ENCODE measurements around the gene SLC5A7. TPM values are rescaled to one million over a fixed set of nuclear protein-coding genes. Genes with fewer than 3 reads are reported as not detected.

Gene SLC5A7
- total and polyA plus RNA-seq, 4 experiments from 2014 or later: not detected

GRCh38 chr2:107992069-107992468 lies 5.7 kb downstream of the SLC5A7 start:
- intact Hi-C loops (cut with micrococcal nuclease): no loop called here
- H3K4me1 Mint-ChIP-seq: no peaks in the 10 kb centered on the region
- peaks cover 0 to 3% (median 0%) of the 10 kb centered on the region in 8 donors for H3K9me3 Mint-ChIP-seq
- H3K27me3 ChIP-seq (ENCODE audit: insufficient read depth, low read length): no peaks in the 10 kb centered on the region
- H3K27ac Mint-ChIP-seq: no peak overlapping the region
- no peaks in the 10 kb centered on the region for H3K9me3 ChIP-seq (ENCODE audit: control insufficient read depth in 1 of 2, low read length in 2 of 2)
- peaks cover 5 to 6% of the 10 kb centered on the region in 2 donors for H3K27me3 Mint-ChIP-seq
- no peaks in the 10 kb centered on the region for H3K36me3 ChIP-seq (ENCODE audit: insufficient read depth, low read length)
- H3K4me3 ChIP-seq (ENCODE audit: low read length in 2 of 2): no peak overlapping the region
- H3K4me3 Mint-ChIP-seq: no peak overlapping the region
- no peak overlapping the region for H3K27ac ChIP-seq (ENCODE audit: low read depth, low read length)
- no peaks in the 10 kb centered on the region for H3K4me1 ChIP-seq (ENCODE audit: insufficient read depth, low read length)
- no peaks in the 10 kb centered on the region for H3K36me3 Mint-ChIP-seq
- ChIA-PET CTCF (ENCODE audit: partially characterized antibody) (no interaction called here), POLR2A (ENCODE audit: partially characterized antibody) (no interaction called here)
- no peak for DNase-seq

- CTCF ChIA-PET (ENCODE audit: partially characterized antibody): no interaction called here
- H3K27ac ChIP-seq (ENCODE audit: low read depth, low read length): no peak overlapping the region
- H3K36me3 Mint-ChIP-seq: no peaks in the 10 kb centered on the region
- H3K27me3 ChIP-seq (ENCODE audit: insufficient read depth, low read length): no peaks in the 10 kb centered on the region
- H3K4me3 Mint-ChIP-seq: no peak overlapping the region
- POLR2A ChIA-PET (ENCODE audit: partially characterized antibody): no interaction called here
- H3K27me3 Mint-ChIP-seq: no peaks in the 10 kb centered on the region
- H3K27ac Mint-ChIP-seq: no peak overlapping the region
- H3K4me1 Mint-ChIP-seq: no peaks in the 10 kb centered on the region
- no peaks in the 10 kb centered on the region for H3K9me3 ChIP-seq (ENCODE audit: control insufficient read depth in 1 of 2, low read length in 2 of 2)
- no peaks in the 10 kb centered on the region for H3K4me1 ChIP-seq (ENCODE audit: insufficient read depth, low read length)
- DNase-seq: no peak
- peaks cover 0 to 2% (median 0%) of the 10 kb centered on the region in 8 donors for H3K9me3 Mint-ChIP-seq
- no peak overlapping the region for H3K4me3 ChIP-seq (ENCODE audit: low read length in 2 of 2)
- intact Hi-C loops (cut with micrococcal nuclease): no loop called here
- H3K36me3 ChIP-seq (ENCODE audit: insufficient read depth, low read length): no peaks in the 10 kb centered on the region
Observed at GRCh38 chr2:107999158-107999557, 12.8 kb downstream of the SLC5A7 start.

- H3K36me3 ChIP-seq (ENCODE audit: insufficient read depth, low read length): no peaks in the 10 kb centered on the region
- POLR2A ChIA-PET (ENCODE audit: partially characterized antibody): no interaction called here
- H3K4me1 ChIP-seq (ENCODE audit: insufficient read depth, low read length): no peaks in the 10 kb centered on the region
- H3K4me3 Mint-ChIP-seq: no peak overlapping the region
- no peaks in the 10 kb centered on the region for H3K27me3 Mint-ChIP-seq
- no peaks in the 10 kb centered on the region for H3K9me3 ChIP-seq (ENCODE audit: control insufficient read depth in 1 of 2, low read length in 2 of 2)
- H3K9me3 Mint-ChIP-seq: peaks cover 2 to 14% (median 8%) of the 10 kb centered on the region in 8 donors
- CTCF ChIA-PET (ENCODE audit: partially characterized antibody): no interaction called here
- no peak overlapping the region for H3K27ac Mint-ChIP-seq
- no peak overlapping the region for H3K4me3 ChIP-seq (ENCODE audit: low read length in 2 of 2)
- intact Hi-C loops (cut with micrococcal nuclease): no loop called here
- no peaks in the 10 kb centered on the region for H3K27me3 ChIP-seq (ENCODE audit: insufficient read depth, low read length)
- no peaks in the 10 kb centered on the region for H3K4me1 Mint-ChIP-seq
- DNase-seq: no peak
- H3K27ac ChIP-seq (ENCODE audit: low read depth, low read length): no peak overlapping the region
- no peaks in the 10 kb centered on the region for H3K36me3 Mint-ChIP-seq
Observed at GRCh38 chr2:108010912-108011591, 24.7 kb downstream of the SLC5A7 start.

- CTCF ChIA-PET (ENCODE audit: partially characterized antibody): no interaction called here
- H3K4me1 ChIP-seq (ENCODE audit: insufficient read depth, low read length): no peaks in the 10 kb centered on the region
- H3K9me3 ChIP-seq (ENCODE audit: control insufficient read depth in 1 of 2, low read length in 2 of 2): no peaks in the 10 kb centered on the region
- no peak overlapping the region for H3K27ac ChIP-seq (ENCODE audit: low read depth, low read length)
- Mint-ChIP-seq H3K27ac (no peak overlapping the region), H3K4me3 (no peak overlapping the region), H3K4me1 (no peaks in the 10 kb centered on the region), H3K27me3 (no peaks in the 10 kb centered on the region), H3K36me3 (no peaks in the 10 kb centered on the region), H3K9me3 (peaks cover 2 to 14% (median 8%) of the 10 kb centered on the region in 8 donors)
- DNase-seq: no peak
- H3K4me3 ChIP-seq (ENCODE audit: low read length in 2 of 2): no peak overlapping the region
- intact Hi-C loops (cut with micrococcal nuclease): no loop called here
- H3K27me3 ChIP-seq (ENCODE audit: insufficient read depth, low read length): no peaks in the 10 kb centered on the region
- no peaks in the 10 kb centered on the region for H3K36me3 ChIP-seq (ENCODE audit: insufficient read depth, low read length)
- POLR2A ChIA-PET (ENCODE audit: partially characterized antibody): no interaction called here
Observed at GRCh38 chr2:108013305-108013704, 27.0 kb downstream of the SLC5A7 start.

GRCh38 chr2:108022628-108023027 lies 36.3 kb downstream of the SLC5A7 start:
- Mint-ChIP-seq H3K27ac (no peak overlapping the region), H3K4me3 (no peak overlapping the region), H3K9me3 (peaks cover 0 to 3% (median 0%) of the 10 kb centered on the region in 8 donors), H3K36me3 (no peaks in the 10 kb centered on the region), H3K4me1 (no peaks in the 10 kb centered on the region), H3K27me3 (no peaks in the 10 kb centered on the region)
- CTCF ChIA-PET (ENCODE audit: partially characterized antibody): no interaction called here
- H3K9me3 ChIP-seq (ENCODE audit: control insufficient read depth in 1 of 2, low read length in 2 of 2): no peaks in the 10 kb centered on the region
- POLR2A ChIA-PET (ENCODE audit: partially characterized antibody): no interaction called here
- no peaks in the 10 kb centered on the region for H3K27me3 ChIP-seq (ENCODE audit: insufficient read depth, low read length)
- DNase-seq: no peak
- no peak overlapping the region for H3K27ac ChIP-seq (ENCODE audit: low read depth, low read length)
- no peaks in the 10 kb centered on the region for H3K36me3 ChIP-seq (ENCODE audit: insufficient read depth, low read length)
- no peak overlapping the region for H3K4me3 ChIP-seq (ENCODE audit: low read length in 2 of 2)
- H3K4me1 ChIP-seq (ENCODE audit: insufficient read depth, low read length): no peaks in the 10 kb centered on the region
- intact Hi-C loops (cut with micrococcal nuclease): no loop called here

- Histone ChIP-seq H3K4me1 (ENCODE audit: insufficient read depth, low read length) (no peaks in the 10 kb centered on the region), H3K27ac (ENCODE audit: low read depth, low read length) (no peak overlapping the region), H3K9me3 (ENCODE audit: control insufficient read depth in 1 of 2, low read length in 2 of 2) (no peaks in the 10 kb centered on the region), H3K4me3 (ENCODE audit: low read length in 2 of 2) (no peak overlapping the region), H3K27me3 (ENCODE audit: insufficient read depth, low read length) (no peaks in the 10 kb centered on the region), H3K36me3 (ENCODE audit: insufficient read depth, low read length) (no peaks in the 10 kb centered on the region)
- Mint-ChIP-seq H3K4me1 (no peaks in the 10 kb centered on the region), H3K27me3 (no peaks in the 10 kb centered on the region), H3K9me3 (peaks cover 0 to 3% (median 0%) of the 10 kb centered on the region in 8 donors), H3K36me3 (no peaks in the 10 kb centered on the region), H3K27ac (no peak overlapping the region), H3K4me3 (no peak overlapping the region)
- CTCF ChIA-PET (ENCODE audit: partially characterized antibody): no interaction called here
- DNase-seq: no peak
- intact Hi-C loops (cut with micrococcal nuclease): no loop called here
- POLR2A ChIA-PET (ENCODE audit: partially characterized antibody): no interaction called here
Observed at GRCh38 chr2:108023776-108024175, 37.5 kb downstream of the SLC5A7 start.

- Mint-ChIP-seq H3K9me3 (peaks cover 0 to 3% (median 0%) of the 10 kb centered on the region in 8 donors), H3K27me3 (no peaks in the 10 kb centered on the region), H3K27ac (no peak overlapping the region), H3K4me3 (no peak overlapping the region), H3K4me1 (no peaks in the 10 kb centered on the region), H3K36me3 (no peaks in the 10 kb centered on the region)
- intact Hi-C loops (cut with micrococcal nuclease): no loop called here
- H3K4me3 ChIP-seq (ENCODE audit: low read length in 2 of 2): no peak overlapping the region
- H3K36me3 ChIP-seq (ENCODE audit: insufficient read depth, low read length): no peaks in the 10 kb centered on the region
- POLR2A ChIA-PET (ENCODE audit: partially characterized antibody): no interaction called here
- no peaks in the 10 kb centered on the region for H3K9me3 ChIP-seq (ENCODE audit: control insufficient read depth in 1 of 2, low read length in 2 of 2)
- DNase-seq: no peak
- CTCF ChIA-PET (ENCODE audit: partially characterized antibody): no interaction called here
- H3K27ac ChIP-seq (ENCODE audit: low read depth, low read length): no peak overlapping the region
- no peaks in the 10 kb centered on the region for H3K4me1 ChIP-seq (ENCODE audit: insufficient read depth, low read length)
- no peaks in the 10 kb centered on the region for H3K27me3 ChIP-seq (ENCODE audit: insufficient read depth, low read length)
Observed at GRCh38 chr2:108026092-108026794, 39.9 kb downstream of the SLC5A7 start.

Measured in CD4-positive, alpha-beta memory T cell (primary cell).